Fibroblast of skin of left quadriceps (primary cell): ENCODE measurements around the gene DUSP10.
A peak's percentile ranks its signal among the peaks of the same experiment; 100 is the strongest.

Experiments
- DNase-seq, 2 experiments: peaks; one replicate each; pipeline ENCODE4 v3.0.0-alpha.2; 2013; ENCODE audit warnings: low read depth in 2 of 2

Gene DUSP10

DNA sequence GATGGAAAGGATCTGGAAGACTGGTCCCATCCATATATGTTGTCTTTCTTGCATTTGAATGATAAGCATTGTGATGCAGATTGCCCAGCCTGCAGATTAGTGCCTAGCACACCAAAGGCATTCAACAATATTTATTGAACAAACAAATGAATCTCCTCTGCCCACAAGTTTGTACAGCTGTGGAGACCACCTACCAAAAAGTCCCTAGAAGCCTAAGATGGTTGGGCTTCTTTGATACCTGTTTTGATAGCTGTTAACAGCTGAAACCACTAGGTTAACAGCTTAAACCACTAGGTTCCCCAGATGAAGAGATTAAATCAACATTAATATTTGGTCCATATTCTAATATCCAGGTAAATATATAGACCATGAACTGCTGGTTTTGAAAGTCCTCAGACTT lies 9.8 kb downstream of the DUSP10 start:
- DNase-seq = no peak

DNA sequence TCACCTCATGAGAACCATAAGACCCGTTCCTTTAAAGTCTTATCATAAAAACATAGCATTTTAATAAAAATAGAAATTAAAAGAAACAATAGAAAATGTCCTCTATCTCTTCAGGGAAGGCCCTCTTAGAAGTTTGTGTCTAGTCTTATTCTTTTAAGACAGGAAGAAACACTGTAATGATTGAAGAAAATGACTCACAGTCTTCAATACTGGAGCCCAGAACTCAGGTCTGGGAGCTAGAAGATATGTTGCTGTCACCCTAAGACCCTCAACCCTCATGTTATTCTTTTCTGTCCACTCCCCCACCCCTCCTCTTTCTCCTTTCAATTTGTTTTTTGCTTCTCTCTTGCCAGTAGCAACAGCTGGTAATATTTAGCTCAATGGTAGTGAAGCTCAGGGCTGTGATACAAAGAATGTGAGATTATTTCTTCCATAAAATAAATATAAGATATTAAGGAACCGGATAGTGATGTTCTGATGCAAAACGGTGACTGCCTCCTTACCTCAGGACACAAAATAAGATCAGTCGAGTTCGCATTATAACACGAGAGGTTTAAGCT lies 12.0 kb downstream of the DUSP10 start:
- no peak for DNase-seq

DNA sequence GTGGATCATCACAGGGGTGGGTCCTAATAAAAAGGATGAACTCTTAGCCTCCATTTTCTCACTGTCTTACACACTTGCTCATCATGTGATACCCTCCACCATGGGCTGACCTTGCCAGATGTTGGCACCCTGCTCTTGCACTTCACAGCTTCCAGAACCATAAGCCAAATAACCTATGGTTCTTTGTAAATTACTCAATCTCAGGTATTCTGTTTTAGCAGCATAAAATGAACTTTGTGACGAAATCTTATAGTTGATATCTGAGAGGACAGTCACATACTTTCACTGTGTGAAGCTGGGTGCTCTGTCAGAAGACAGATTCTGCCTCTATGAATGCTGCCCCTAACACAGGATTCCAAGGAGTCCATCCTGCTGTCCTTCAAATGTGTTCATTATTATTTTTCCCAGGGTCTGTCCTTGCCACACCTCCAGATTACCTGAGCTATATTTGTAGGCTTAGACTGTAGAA lies 13.8 kb downstream of the DUSP10 start:
- no peak for DNase-seq

DNA sequence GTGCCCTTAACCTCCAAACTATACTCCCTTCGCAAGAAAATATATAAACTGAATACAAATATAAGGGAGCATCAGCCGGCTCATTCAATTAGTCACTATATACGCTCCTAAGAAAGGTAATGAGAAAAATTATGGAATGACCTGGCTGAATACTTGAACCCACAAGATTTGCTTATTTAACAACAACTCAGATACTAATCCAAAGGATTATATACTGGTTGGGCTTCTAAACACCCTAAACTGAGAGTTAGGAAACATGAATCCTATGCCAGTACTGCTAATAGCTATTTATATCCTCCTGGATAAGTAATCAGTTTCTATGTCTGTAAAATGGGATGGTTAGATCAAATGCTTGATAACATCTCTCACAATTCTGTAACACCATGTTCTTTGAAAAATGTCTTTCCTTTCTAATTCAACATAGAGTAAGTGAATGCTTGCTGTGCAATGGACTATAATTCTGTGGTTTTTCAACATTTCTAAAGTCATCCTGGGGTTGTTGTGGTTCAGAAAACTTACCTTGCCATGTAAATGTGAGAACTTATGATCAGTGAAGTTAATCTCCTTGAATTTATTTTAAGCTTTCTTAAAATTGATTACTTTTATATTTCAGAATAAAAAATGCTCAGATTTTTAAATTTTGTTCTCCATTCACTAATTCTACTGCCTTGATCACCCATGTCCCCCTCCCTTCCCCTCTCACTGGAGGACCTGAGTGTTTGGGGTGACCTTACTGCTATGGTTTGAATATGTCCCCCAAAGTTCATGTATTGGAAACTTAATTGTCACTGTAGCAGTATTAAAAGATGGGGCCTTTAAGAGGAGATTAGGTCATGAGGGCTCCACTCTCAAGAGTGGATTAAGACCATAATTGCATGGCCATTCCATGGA lies 14.5 kb downstream of the DUSP10 start:
- no peak for DNase-seq

DNA sequence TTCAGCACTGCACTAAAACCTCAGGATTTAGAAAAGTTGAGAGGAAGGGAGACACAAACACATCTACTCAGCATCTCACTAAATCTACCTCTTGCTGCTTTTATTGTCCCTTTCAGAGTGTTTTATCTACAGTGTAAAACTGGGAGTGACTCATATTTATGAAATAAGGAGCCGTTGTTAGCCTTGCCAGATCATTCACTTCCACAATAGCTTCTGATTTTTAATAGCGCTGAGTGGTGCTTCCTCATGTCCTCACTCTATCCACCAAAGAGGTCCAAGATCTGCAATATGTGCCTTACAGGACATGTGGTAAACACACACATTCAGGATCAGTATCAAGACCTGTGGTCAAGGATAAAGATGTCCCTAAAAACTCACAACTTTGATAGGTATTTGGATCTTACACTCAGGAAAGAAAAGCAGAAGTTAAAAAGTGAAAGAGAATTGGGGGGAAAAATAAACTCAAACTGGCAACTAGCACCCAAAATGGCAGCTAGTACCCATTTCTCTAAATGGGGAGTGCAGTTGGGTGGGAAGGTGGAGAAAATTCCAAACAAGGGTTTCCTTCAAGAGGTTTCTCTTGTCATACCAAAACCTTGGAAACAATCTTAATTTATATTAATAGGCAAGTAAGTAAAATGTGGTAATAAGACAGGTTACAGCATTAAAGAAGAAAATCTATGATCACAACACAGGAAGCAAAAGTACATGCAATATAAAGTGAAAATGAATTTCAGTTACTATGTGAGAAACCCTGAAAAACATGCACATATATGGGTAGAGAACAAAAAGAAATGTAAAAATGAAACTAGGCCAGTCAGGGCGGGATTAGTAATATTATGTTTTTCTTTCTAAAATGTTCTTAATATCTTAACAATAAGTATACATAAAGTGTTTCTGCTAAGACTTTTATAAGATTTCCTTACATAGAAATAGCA lies 15.9 kb downstream of the DUSP10 start:
- DNase-seq = no peak

DNA sequence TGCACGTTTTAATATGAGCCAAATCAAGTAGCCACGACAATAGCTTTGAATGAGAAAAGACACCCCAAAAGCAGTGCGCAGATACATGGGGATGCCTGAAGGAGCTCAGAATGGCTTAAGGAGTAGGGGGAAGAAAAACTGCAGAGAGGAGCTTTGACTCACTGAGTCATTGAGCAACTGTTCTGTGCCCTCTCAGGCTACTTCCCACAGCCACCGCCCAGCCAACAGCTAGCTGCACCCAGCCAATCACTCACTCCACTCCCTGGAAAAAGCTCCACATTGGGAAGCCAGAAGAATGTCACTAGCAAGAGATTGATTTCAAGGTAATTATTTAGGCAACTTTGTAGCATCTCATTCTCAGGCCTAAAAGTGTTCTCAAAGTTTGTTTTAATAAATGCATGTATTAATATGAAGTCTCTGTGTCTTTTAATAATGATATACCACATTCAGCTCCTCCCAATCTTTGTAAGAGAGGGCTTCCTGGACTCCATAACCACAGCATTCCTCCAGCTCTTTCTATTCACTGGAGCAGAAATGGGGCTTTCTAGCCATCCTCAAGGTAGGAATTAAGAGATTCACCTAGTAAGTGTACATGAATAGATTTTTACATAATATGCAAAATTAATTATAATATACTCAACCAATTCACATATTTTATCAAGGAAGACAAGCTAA lies 16.8 kb downstream of the DUSP10 start:
- no peak for DNase-seq

DNA sequence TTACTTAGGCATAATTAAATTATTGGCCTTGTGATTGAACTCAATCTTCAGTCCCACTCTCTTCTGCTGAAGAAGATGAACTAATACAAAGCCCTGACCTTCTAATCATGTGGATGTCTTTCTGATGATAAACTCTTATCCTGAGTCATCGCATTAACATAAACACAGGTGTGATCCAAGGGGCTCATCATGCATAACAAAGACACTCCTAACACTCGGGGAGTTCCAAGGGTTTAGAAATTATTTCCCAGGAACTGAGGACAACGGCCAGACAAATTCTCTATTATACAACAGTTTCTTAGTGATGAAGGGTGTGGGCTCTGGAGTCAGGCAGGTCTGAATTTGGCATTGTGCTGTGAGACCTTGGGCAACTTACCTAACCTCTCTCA lies 18.0 kb downstream of the DUSP10 start:
- DNase-seq = no peak

DNA sequence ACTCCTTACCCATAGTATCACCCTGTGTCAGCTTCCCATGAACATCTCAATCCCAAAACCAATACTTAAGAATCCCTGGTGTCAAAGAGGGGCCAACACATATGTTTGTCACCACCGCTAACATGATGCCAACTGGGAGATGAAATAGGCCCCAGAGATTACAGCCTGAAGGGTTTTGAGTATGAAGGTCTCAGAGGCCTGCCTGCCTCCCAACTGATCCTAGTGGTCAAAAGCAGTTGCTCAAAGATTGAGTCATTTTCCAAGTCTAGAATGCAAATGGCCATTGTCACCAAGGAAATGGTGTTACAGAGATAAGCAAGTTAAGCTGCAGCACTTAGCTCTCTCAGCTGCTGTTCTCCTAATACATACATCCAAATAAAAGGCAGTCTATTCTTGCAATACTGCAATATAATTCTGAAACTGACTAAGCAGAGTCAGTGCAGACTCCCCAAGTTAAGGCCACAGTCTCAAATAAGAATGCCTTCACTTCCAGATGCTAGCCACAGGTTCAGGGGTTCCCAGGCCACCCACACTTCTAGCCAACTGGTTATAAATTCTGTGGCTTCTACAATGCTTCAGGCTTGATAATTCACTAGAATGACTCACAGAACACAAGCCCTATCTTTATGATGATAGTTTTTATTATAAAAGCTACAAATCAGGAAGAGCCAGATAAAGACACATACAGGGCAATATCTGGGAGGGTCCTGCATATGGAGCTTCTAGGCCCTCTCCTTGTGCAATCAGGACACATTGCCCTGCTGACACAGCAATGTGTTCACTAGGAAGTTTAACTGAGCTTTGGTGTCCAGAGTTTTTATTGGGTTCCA lies 18.7 kb downstream of the DUSP10 start:
- no peak for DNase-seq

DNA sequence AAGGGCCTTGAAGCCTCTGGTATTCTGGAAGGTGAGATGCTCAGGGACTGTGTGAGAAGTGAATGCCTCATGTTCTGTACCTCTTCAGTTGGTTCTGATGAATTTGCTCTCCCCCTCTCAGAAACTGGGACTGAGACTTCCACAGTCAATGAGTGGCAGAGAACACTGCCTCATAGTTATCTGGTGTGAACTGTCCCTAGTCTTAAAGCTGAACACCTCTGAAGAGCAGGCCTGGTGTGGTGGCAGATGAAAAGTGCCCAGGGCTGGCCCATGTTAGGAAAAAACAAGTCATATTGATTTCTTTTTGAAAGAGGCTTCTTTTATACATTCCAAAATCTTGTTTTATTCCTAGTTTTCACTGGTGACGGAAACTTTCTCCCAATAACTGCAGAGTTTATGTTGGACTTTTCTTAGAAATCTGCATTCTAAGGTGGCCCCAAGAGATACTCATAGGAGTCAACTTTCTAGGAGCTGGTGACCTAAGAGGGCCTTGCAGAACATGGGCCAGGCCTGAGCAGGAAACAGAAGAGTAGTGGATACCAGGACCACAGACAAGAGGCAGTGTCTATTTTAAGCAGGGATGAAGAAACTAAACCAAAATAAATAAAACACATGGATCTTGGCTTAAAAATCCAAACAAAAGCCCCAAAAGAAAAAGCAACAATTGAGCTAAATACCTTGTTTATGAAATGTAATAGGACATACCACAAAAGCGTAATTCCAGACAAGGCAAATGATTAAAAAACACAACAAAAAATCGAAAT lies 19.5 kb downstream of the DUSP10 start:
- no peak for DNase-seq

DNA sequence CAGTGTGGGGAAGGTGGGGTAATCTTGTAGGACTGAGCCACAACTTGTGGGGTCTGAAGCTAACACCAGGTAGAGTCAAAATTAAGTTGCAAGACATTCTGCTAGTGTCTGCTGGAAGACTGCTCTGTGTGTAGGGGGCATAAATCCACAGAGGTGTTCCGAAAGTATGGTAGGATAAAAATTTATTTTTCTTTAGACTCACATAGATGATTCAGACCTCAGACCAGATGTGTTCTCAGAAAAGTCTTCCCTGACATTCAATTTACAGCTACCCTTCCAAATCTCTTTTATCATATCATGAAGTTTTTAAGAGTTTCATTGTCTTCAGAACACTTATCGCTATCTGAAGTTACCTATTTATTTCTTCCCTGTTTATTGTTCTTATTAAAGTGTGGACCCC lies 21.3 kb downstream of the DUSP10 start:
- DNase-seq = no peak

DNA sequence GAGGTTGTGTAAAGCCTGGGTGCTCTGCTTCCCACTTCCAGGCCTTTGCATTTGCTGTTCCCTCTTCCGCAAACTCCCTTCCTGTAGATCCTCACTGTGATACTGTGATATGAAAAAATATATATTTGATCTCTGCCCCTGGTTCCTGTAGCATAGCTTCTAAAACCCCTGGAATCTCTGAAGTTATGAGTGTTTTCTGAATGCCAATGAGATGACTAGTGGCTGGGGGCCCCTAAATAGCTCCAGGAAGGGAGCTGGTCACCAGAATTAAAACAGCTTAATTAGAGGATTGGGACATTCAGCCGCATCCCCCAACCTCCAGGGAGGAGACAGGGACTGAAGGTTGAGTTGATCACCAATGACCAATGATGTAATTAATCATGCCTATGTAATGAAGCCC lies 21.9 kb downstream of the DUSP10 start:
- DNase-seq = no peak

DNA sequence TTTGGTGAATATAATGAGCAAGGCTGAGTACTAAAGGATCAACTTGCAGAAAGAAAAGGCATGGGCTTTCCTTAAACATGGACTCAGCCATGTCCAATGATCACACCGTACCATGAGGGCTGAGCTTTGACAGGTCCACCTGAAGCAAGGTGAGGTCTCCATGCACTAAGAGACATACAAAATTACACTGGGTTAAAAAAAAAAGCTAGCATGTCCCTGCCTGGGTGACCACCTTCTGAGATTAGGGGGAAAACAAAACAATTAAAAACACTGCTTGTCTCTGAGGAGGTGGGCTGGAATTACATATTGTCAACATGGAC lies 22.7 kb downstream of the DUSP10 start:
- DNase-seq = no peak

DNA sequence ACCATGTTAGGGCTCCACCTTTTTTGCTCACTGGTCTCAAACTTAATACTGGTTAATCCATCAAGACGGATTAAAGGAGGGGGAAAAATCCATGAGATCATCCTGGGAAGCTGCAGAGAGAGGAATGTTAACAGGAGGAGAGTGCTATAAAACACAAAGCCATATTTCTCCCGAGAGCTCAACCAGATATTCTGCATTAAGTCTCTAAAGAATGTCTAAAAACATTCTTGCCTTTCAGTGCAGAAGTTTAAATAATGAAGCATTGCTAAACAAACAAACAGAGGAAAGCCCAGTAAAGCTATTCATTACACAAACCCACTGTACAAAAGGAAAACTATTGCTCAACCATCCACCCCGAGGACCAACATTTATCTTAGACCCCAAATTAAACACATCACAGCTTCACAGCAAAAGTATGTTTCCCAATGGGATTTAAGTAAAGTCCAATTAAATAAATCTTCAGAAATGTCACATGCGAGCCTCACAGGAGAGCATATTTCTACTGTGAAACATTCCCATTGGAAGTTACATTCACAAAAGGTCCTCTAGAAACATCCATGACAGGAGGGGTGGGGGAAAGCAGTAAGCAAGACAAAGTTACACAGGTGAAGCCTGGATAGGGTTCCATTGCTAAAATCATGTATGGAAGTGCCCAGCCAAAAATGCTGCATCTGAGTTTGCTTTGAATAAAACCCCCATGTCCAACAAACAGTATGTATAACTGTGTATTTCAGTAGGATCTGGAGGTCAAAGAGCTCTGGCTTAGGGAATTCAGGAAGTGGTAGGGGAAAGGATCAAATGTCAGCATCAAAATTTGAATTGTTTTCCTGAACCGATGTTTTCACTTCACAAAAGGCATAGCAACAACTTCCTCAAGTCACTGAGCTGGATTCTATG lies 23.3 kb downstream of the DUSP10 start:
- DNase-seq = peak; percentile 99

DNA sequence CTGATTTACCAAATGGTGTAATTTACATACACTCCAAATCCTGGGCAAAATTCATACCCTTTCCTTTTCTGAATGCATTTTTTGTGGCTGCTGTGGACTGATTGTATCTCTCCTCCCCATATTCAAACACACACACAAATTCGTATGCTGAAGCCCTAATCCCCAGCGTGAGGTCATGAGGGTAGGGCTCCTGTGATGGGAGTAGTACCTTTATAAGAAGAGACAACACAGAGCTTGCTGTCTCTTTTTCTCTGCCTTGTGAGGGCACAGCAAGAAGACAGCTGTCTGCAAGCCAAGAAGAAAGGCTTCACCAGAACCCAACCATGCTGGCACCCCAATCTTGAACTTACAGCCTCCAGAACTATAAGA lies 24.4 kb downstream of the DUSP10 start:
- no peak for DNase-seq

DNA sequence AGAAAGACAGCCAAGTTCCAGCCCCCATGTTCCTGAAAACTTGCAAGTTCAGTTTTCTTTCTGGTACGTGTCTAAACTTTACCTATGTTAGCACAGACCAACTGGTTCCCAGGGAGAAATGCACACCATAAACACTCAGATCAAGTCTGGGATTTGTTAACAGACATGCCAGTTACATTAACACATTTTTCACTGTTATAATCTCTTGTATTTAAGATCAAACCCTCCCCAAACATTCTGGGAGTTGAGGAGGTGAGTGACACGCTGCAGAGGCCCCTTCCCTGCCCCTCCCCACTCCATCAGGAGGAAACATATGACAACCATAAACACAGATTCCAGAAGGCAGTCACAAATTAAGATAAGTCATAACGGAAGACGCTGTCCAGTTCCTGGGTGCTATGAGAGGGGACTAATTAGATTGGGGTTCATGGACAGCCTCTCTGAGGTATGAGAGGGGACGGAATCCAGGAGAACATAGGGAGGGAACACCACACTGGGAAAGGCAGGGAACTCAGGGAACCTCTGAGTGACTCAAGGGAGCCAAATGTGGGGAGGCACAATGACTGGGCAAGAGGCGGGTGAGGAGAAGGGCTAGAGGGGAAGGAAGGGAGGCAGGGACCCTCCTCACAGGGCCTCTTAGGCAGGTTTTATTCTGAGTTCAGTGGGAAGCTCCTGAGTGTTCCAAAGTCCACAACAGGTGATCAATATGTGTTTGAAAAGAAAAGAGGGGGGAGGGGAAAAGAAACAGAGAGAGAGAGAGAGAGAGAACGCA lies 25.0 kb downstream of the DUSP10 start:
- DNase-seq = no peak

DNA sequence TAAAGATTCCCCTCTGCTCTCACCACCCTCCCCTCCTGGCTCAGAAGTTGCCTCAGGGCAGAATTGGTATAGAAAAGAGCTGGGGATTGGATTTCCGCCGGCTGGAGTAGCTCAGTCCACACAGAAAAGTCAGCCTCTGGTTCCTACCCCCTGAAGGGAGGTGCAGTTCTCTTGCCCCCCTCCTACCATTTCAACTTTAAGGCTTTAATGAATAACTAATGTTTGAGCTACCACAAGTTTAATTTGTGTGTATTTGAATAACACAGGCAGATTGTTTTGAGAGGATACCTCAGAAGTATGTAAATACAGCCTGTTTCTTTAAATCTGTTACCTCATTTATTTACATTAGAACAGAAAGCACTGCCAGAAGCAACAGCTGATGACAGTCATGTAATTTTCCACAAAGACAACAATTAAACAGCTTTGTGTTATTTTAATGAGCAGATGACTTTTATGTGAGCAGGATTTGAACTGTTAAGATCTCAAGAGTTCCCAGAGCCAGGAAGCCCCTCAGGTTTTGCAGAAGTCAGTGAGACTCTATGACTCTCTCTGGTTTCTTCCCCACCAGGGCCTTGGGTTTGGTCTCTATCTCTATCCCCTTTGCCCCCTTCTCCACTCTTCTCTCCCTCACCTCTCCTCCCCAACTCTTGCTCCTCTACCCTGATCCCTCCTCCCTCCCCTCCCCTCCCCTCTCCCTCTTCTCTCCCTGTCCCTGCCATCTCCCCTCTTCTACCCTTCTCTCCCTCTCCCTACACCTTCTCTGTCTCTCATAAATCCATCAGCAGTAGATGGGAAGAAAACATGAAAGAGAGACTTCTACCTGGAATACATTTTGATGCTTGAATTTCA lies 26.3 kb downstream of the DUSP10 start:
- no peak for DNase-seq
